CD14-positive monocyte (primary cell): ENCODE measurements around the gene WARS2. TPM values are rescaled to one million over a fixed set of nuclear protein-coding genes. Genes with fewer than 3 reads are reported as not detected.
A peak's percentile ranks its signal among the peaks of the same experiment; 100 is the strongest.

Experiments
- DNase-seq, 3 donors: peaks; one replicate each; pipeline ENCODE4 v3.0.0-alpha.2; 2011 to 2022
- H2AFZ ChIP-seq: 2 replicates; pipeline ENCODE4 v1.6.0; 2012; ENCODE audit warnings: mild to moderate bottlenecking, low read depth, low read length, inconsistent platforms; ENCODE audit not compliant: insufficient read depth, poor library complexity, severe bottlenecking
- H3K27ac ChIP-seq, 2 donors: 1 replicate in 1 of 2; 2 replicates in 1 of 2; pipeline ENCODE4 v1.5.1; 2012 to 2013; ENCODE audit warnings: low read length in 2 of 2, control low read depth in 1 of 2, inconsistent platforms in 1 of 2, low read depth in 1 of 2, mild to moderate bottlenecking in 1 of 2
- H3K27me3 ChIP-seq, 2 donors: one replicate each; pipeline versions ENCODE4 v1.6.0 to v1.6.1; 2011 to 2013; ENCODE audit warnings: low read length in 2 of 2; ENCODE audit not compliant: control insufficient read depth in 2 of 2, insufficient read depth in 2 of 2
- H3K36me3 ChIP-seq, 2 donors: replicated peaks in 1 of 2; 1 replicate in 1 of 2; 2 replicates in 1 of 2; pipeline versions ENCODE4 v1.5.1 to v1.6.1; 2012 to 2013; ENCODE audit warnings: low read length in 2 of 2, control low read depth in 1 of 2, inconsistent platforms in 1 of 2, mild to moderate bottlenecking in 1 of 2; ENCODE audit not compliant: insufficient read depth in 2 of 2, control insufficient read depth in 1 of 2
- H3K4me1 ChIP-seq, 2 donors: 1 replicate in 1 of 2; 2 replicates in 1 of 2; pipeline versions ENCODE4 v1.5.1 to v1.6.1; 2012 to 2013; ENCODE audit warnings: low read length in 2 of 2, control low read depth in 1 of 2, inconsistent platforms in 1 of 2, mild to moderate bottlenecking in 1 of 2, moderate library complexity in 1 of 2; ENCODE audit not compliant: insufficient read depth in 2 of 2, control insufficient read depth in 1 of 2
- H3K4me2 ChIP-seq: replicated peaks from 2 replicates; pipeline ENCODE3; 2012; ENCODE audit warnings: low read length, moderate library complexity, mild to moderate bottlenecking; ENCODE audit not compliant: poor library complexity, severe bottlenecking; ENCODE audit errors: extremely low read depth
- H3K4me3 ChIP-seq, 3 experiments: fragments of 200-600 bp in 1 of 3; sonication (generic) in 1 of 3; replicated peaks in 1 of 3; 1 replicate in 2 of 3; 2 replicates in 1 of 3; pipeline ENCODE4 v1.5.1; 2011 to 2013; ENCODE audit warnings: low read length in 3 of 3, mild to moderate bottlenecking in 3 of 3, control low read depth in 2 of 3, low read depth in 2 of 3, inconsistent platforms in 1 of 3, moderate library complexity in 1 of 3
- H3K79me2 ChIP-seq: 2 replicates; pipeline ENCODE4 v1.6.0; 2012; ENCODE audit warnings: mild to moderate bottlenecking, control low read depth, inconsistent platforms, low read length, moderate library complexity; ENCODE audit not compliant: insufficient read depth
- H3K9ac ChIP-seq: 2 replicates; pipeline ENCODE4 v1.6.0; 2017; ENCODE audit warnings: low read length, mild to moderate bottlenecking; ENCODE audit not compliant: insufficient read depth, poor library complexity, severe bottlenecking
- H3K9me3 ChIP-seq, 2 donors: replicated peaks in 1 of 2; 1 replicate in 1 of 2; 2 replicates in 1 of 2; pipeline versions ENCODE4 v1.5.1 to v1.6.1; 2012 to 2013; ENCODE audit warnings: low read length in 2 of 2, control low read depth in 1 of 2; ENCODE audit not compliant: control insufficient read depth in 1 of 2, insufficient read depth in 1 of 2
- H4K20me1 ChIP-seq: 2 replicates; pipeline ENCODE4 v1.6.0; 2012; ENCODE audit warnings: mild to moderate bottlenecking, low read length, control low read depth, moderate library complexity; ENCODE audit not compliant: insufficient read depth
- H3K27ac Mint-ChIP-seq, 7 donors: one replicate each; pipeline ENCODE4 v1.8.0; 2020; ENCODE audit warnings: mild to moderate bottlenecking in 7 of 7, mixed read lengths in 7 of 7, moderate library complexity in 6 of 7, inconsistent platforms in 2 of 7
- H3K27me3 Mint-ChIP-seq, 3 donors: one replicate each; pipeline ENCODE4 v1.8.0; 2021 to 2022; ENCODE audit warnings: low read depth in 3 of 3, mild to moderate bottlenecking in 3 of 3, mixed read lengths in 3 of 3, moderate library complexity in 3 of 3, inconsistent platforms in 1 of 3
- H3K36me3 Mint-ChIP-seq, 2 donors: one replicate each; pipeline ENCODE4 v1.8.0; 2020; ENCODE audit warnings: mixed read lengths in 2 of 2, inconsistent platforms in 1 of 2, mild to moderate bottlenecking in 1 of 2
- H3K4me1 Mint-ChIP-seq: one replicate; pipeline ENCODE4 v1.8.0; 2020; ENCODE audit warnings: mild to moderate bottlenecking, mixed read lengths
- H3K4me3 Mint-ChIP-seq, 2 donors: one replicate each; pipeline ENCODE4 v1.8.0; 2020; ENCODE audit warnings: mild to moderate bottlenecking in 2 of 2, mixed read lengths in 2 of 2, moderate library complexity in 1 of 2
- H3K9me3 Mint-ChIP-seq, 7 donors: one replicate each; pipeline ENCODE4 v1.8.0; 2020 to 2022; ENCODE audit warnings: mixed read lengths in 7 of 7, mild to moderate bottlenecking in 6 of 7, moderate library complexity in 6 of 7, inconsistent platforms in 2 of 7
- CTCF ChIP-seq: fragments of 200-600 bp; IDR thresholded peaks from one replicate; pipeline ENCODE4 v1.8.0; 2022; ENCODE audit warnings: antibody characterized with exemption, mild to moderate bottlenecking
- WGBS: methylation state at CpG from one replicate; pipeline ENCODE4 v1.1.5; 2013; ENCODE audit warnings: missing lambda C conversion rate; ENCODE audit not compliant: insufficient coverage; 5-methylcytosine and 5-hydroxymethylcytosine counted together
- intact Hi-C, 2 donors: fragments of 100-400 bp; cut with micrococcal nuclease; formaldehyde crosslinking; loops; one replicate each; pipeline versions ENCODE4 v1.15.0 to v1.15.1; 2023
- polyA plus RNA-seq, 3 donors: library from polyadenylated mRNA; depleted of rRNA in 1 of 3; unstranded in 2 of 3; stranded (reverse) in 1 of 3; fragments of 300-500 nt in 2 of 3; fragments of >200 nt in 1 of 3; fragmentation: Illumina TruSeq in 2 of 3; gene quantifications; 1 replicate in 2 of 3; 2 replicates in 1 of 3; pipeline ENCODE4 v1.2.3, GENCODE V29; 2012 to 2021

WARS2 gene
- polyA plus RNA-seq, 3 donors, result 4.6 to 5.1 (median 4.7) TPM

- Histone ChIP-seq H3K9me3 (peaks cover 7 to 15% of the 10 kb centered on the region in 2 donors), H3K27me3 (no peaks in the 10 kb centered on the region), H3K4me3 (no peak overlapping the region), H3K9ac (no peak overlapping the region), H4K20me1 (no peaks in the 10 kb centered on the region), H3K4me2 (no peak overlapping the region), H3K36me3 (no peaks in the 10 kb centered on the region), H3K79me2 (no peaks in the 10 kb centered on the region), H2AFZ (no peak overlapping the region), H3K4me1 (no peaks in the 10 kb centered on the region), H3K27ac (no peak overlapping the region)
- TF ChIP-seq CTCF, result no peak
- no peak for DNase-seq
- intact Hi-C loops, result no loop called here
- H3K4me1 Mint-ChIP-seq, result no peaks in the 10 kb centered on the region
- H3K9me3 Mint-ChIP-seq, result peaks cover 3 to 14% (median 9%) of the 10 kb centered on the region in 7 donors
- H3K4me3 Mint-ChIP-seq, result no peak overlapping the region
- H3K36me3 Mint-ChIP-seq, result peaks cover 2 to 3% of the 10 kb centered on the region in 2 donors
- WGBS, result no CpG with 5 or more reads among the region's 1 CpG
- H3K27ac Mint-ChIP-seq, result no peak overlapping the region
- no peaks in the 10 kb centered on the region for H3K27me3 Mint-ChIP-seq
Measured at GRCh38 chr1:119093721-119094120, 46.7 kb downstream of the WARS2 start.

GRCh38 chr1:119091618-119092017, 48.8 kb downstream of the WARS2 start:
- no peak overlapping the region for H3K4me3 ChIP-seq
- H2AFZ ChIP-seq, result no peak overlapping the region
- peaks cover 7 to 18% of the 10 kb centered on the region in 2 donors for H3K9me3 ChIP-seq
- no peaks in the 10 kb centered on the region for H3K4me1 Mint-ChIP-seq
- no peak overlapping the region for H3K27ac ChIP-seq
- TF ChIP-seq CTCF, result no peak
- no peak overlapping the region for H3K4me2 ChIP-seq
- peaks cover 2 to 3% of the 10 kb centered on the region in 2 donors for H3K36me3 Mint-ChIP-seq
- no peak for DNase-seq
- peak overlapping the region in 1 of 7 donors; percentile 51 for H3K27ac Mint-ChIP-seq
- H3K27me3 Mint-ChIP-seq, result no peaks in the 10 kb centered on the region
- no peaks in the 10 kb centered on the region for H3K4me1 ChIP-seq
- H3K36me3 ChIP-seq, result no peaks in the 10 kb centered on the region
- no peaks in the 10 kb centered on the region for H3K27me3 ChIP-seq
- no peak overlapping the region for H3K9ac ChIP-seq
- intact Hi-C loops, result no loop called here
- H3K4me3 Mint-ChIP-seq, result no peak overlapping the region
- H4K20me1 ChIP-seq, result no peaks in the 10 kb centered on the region
- peaks cover 2 to 17% (median 8%) of the 10 kb centered on the region in 7 donors for H3K9me3 Mint-ChIP-seq
- no peaks in the 10 kb centered on the region for H3K79me2 ChIP-seq
- WGBS, result 96% methylated on average over 3 of the region's 4 CpGs
